HTR-8/SVneo (cell line): ENCODE measurements around the gene ANGPTL4.
"Not testable (repeated sequence)": the region's sequence is repeated elsewhere in the genome, so short reads cannot be mapped to it uniquely, and the experiment has no call there.

ENCODE experiments used
- DNase-seq: peaks from one replicate; pipeline ENCODE4 v3.0.0; 2011; ENCODE audit warnings: low spot score, mixed read lengths; ENCODE audit not compliant: insufficient read length
- FAIRE-seq: peaks from 2 replicates; lab custom pipeline; 2011; peaks lifted over from hg19 to GRCh38; lab: Jason Lieb, UNC

Gene ANGPTL4

GRCh38 chr19:8333767-8334457 is 30.0 kb upstream of the ANGPTL4 start:
- DNase-seq (no peak), FAIRE-seq (no peak)

- DNase-seq (peak; percentile 87), FAIRE-seq (peak; percentile 97)
These were observed 29.3 kb upstream of the ANGPTL4 start for GRCh38 chr19:8334458-8335342.

GRCh38 chr19:8335343-8336071 is 28.4 kb upstream of the ANGPTL4 start:
- DNase-seq = no peak
- no peak for FAIRE-seq

GRCh38 chr19:8336072-8336569 is 27.8 kb upstream of the ANGPTL4 start:
- FAIRE-seq (no peak), DNase-seq (no peak)

GRCh38 chr19:8336660-8337059 is 27.3 kb upstream of the ANGPTL4 start:
- FAIRE-seq (no peak), DNase-seq (no peak)

- DNase-seq = no peak
These were observed 26.2 kb upstream of the ANGPTL4 start for GRCh38 chr19:8337728-8338127.

GRCh38 chr19:8338835-8339234 is 25.1 kb upstream of the ANGPTL4 start:
- DNase-seq = no peak
- no peak for FAIRE-seq

More at GRCh38 chr19:8337728-8338127, 26.2 kb upstream of the ANGPTL4 start:
- FAIRE-seq = no peak

GRCh38 chr19:8340341-8341096 is 23.4 kb upstream of the ANGPTL4 start:
- FAIRE-seq = no peak
- no peak for DNase-seq

- FAIRE-seq, DNase-seq: not testable (repeated sequence)
These were observed 22.5 kb upstream of the ANGPTL4 start for GRCh38 chr19:8341504-8341903.

- FAIRE-seq (no peak), DNase-seq (no peak)
These were observed 21.7 kb upstream of the ANGPTL4 start for GRCh38 chr19:8342316-8342683.

- FAIRE-seq (peak; percentile 76), DNase-seq (peak; percentile 99)
These were observed 21.1 kb upstream of the ANGPTL4 start, which contains the start of gene KANK3 for GRCh38 chr19:8342684-8343482. KANK3 (minus strand) TSS chr19:8343262; CDS start chr19:8337828, 5,434 bp downstream.

- no peak for DNase-seq
- no peak for FAIRE-seq
These were observed 20.5 kb upstream of the ANGPTL4 start for GRCh38 chr19:8343483-8343844.

GRCh38 chr19:8349629-8350372 is 14.2 kb upstream of the ANGPTL4 start:
- DNase-seq, FAIRE-seq: not testable (repeated sequence)

- no peak for DNase-seq
- FAIRE-seq = no peak
These were observed 11.7 kb upstream of the ANGPTL4 start for GRCh38 chr19:8352134-8352827.

GRCh38 chr19:8352845-8353244 is 11.1 kb upstream of the ANGPTL4 start:
- not testable (repeated sequence) for FAIRE-seq, DNase-seq

- FAIRE-seq = peak; percentile 96
- peak; percentile 74 for DNase-seq
These were observed 8.1 kb upstream of the ANGPTL4 start for GRCh38 chr19:8355631-8356402.

GRCh38 chr19:8357007-8357521 is 6.9 kb upstream of the ANGPTL4 start:
- DNase-seq (no peak), FAIRE-seq (no peak)
